WTC11 (cell line): ENCODE data around the gene PAF1. TPM values are rescaled to one million over a fixed set of nuclear protein-coding genes. Genes with fewer than 3 reads are reported as not detected.

Experiments used
- ATAC-seq: fragments of 200-7000 bp; cut with Tn5 transposase; 2 replicates; pipeline ENCODE4 v1.10.0; 2021; ENCODE audit warnings: mild to moderate bottlenecking, moderate library complexity
- CTCF ChIA-PET: fragments of 300-600 bp; sonication (Branson Sonifier 250); formaldehyde crosslinking; loops from one replicate; lab custom pipeline; 2021; ENCODE audit warnings: antibody characterized with exemption; lab: Charles Lee
- POLR2A ChIA-PET: fragments of 350-600 bp; sonication (Branson Sonifier 250); formaldehyde crosslinking; loops from one replicate; lab custom pipeline; 2021; ENCODE audit warnings: antibody characterized with exemption; lab: Charles Lee
- DNase-seq: peaks from one replicate; pipeline ENCODE4 v3.0.0; 2021; ENCODE audit warnings: low spot score
- H3K27ac Mint-ChIP-seq: 2 replicates; pipeline ENCODE4 v1.8.0; 2021; ENCODE audit warnings: mixed read lengths
- H3K27me3 Mint-ChIP-seq: 2 replicates; pipeline ENCODE4 v1.8.0; 2021; ENCODE audit warnings: low read depth, mild to moderate bottlenecking, moderate library complexity, mixed read lengths
- H3K36me3 Mint-ChIP-seq: 2 replicates; pipeline ENCODE4 v1.8.0; 2021; ENCODE audit warnings: mixed read lengths
- H3K4me1 Mint-ChIP-seq: 2 replicates; pipeline ENCODE4 v1.8.0; 2022; ENCODE audit warnings: mixed read lengths
- H3K4me3 Mint-ChIP-seq: 2 replicates; pipeline ENCODE4 v1.8.0; 2021; ENCODE audit warnings: mild to moderate bottlenecking, moderate library complexity, mixed read lengths
- H3K9me3 Mint-ChIP-seq: 2 replicates; pipeline ENCODE4 v1.8.0; 2021; ENCODE audit warnings: mixed read lengths
- AR ChIP-seq: fragments of 250-450 bp; sonication (Bioruptor Pico); IDR thresholded peaks from 2 replicates; pipeline ENCODE4 v1.9.0; 2021; ENCODE audit warnings: mild to moderate bottlenecking
- ARID4B ChIP-seq: sonication (generic); formaldehyde crosslinking; IDR thresholded peaks from 2 replicates; pipeline ENCODE4 v1.8.0; 2023; ENCODE audit warnings: missing genetic modification reagents, mild to moderate bottlenecking, borderline replicate concordance
- CREM ChIP-seq: sonication (generic); formaldehyde crosslinking; IDR thresholded peaks from 2 replicates; pipeline ENCODE4 v1.8.1; 2022; ENCODE audit warnings: mild to moderate bottlenecking, missing genetic modification reagents, moderate library complexity
- GABPB1 ChIP-seq: sonication (generic); formaldehyde crosslinking; IDR thresholded peaks from 2 replicates; pipeline ENCODE4 v1.8.1; 2023; ENCODE audit warnings: mild to moderate bottlenecking, missing genetic modification reagents
- JAZF1 ChIP-seq: fragments of 250-450 bp; sonication (Bioruptor Pico); IDR thresholded peaks from 2 replicates; pipeline ENCODE4 v1.9.0; 2021; ENCODE audit warnings: moderate library complexity, mild to moderate bottlenecking, inconsistent platforms
- MXD4 ChIP-seq: fragments of 250-450 bp; sonication (Bioruptor Pico); IDR thresholded peaks from 2 replicates; pipeline ENCODE4 v1.8.0; 2021; ENCODE audit warnings: mild to moderate bottlenecking, moderate library complexity, borderline replicate concordance
- NR1H2 ChIP-seq: sonication (generic); formaldehyde crosslinking; IDR thresholded peaks from 2 replicates; pipeline ENCODE4 v1.9.0; 2021; ENCODE audit warnings: mild to moderate bottlenecking, moderate library complexity, missing genetic modification reagents
- NR3C1 ChIP-seq: sonication (generic); formaldehyde crosslinking; conservative IDR thresholded peaks from 2 replicates; pipeline ENCODE4 v1.8.1; 2023; ENCODE audit warnings: low read depth, mild to moderate bottlenecking, missing genetic modification reagents
- PREB ChIP-seq: sonication (generic); formaldehyde crosslinking; IDR thresholded peaks from 2 replicates; pipeline ENCODE4 v1.8.1; 2022; ENCODE audit warnings: mild to moderate bottlenecking, missing genetic modification reagents, moderate library complexity, borderline replicate concordance
- SP1 ChIP-seq: sonication (generic); formaldehyde crosslinking; conservative IDR thresholded peaks from 2 replicates; pipeline ENCODE4 v1.8.1; 2022; ENCODE audit warnings: missing genetic modification reagents
- STAT6 ChIP-seq: sonication (generic); formaldehyde crosslinking; conservative IDR thresholded peaks from 2 replicates; pipeline ENCODE4 v1.8.1; 2023; ENCODE audit warnings: mild to moderate bottlenecking, low read depth, missing genetic modification reagents, moderate library complexity
- TEAD4 ChIP-seq: sonication (generic); formaldehyde crosslinking; IDR thresholded peaks from 2 replicates; pipeline ENCODE4 v1.8.0; 2022; ENCODE audit warnings: mild to moderate bottlenecking, missing genetic modification reagents
- ZNF121 ChIP-seq: sonication (generic); formaldehyde crosslinking; IDR thresholded peaks from 2 replicates; pipeline ENCODE4 v1.8.0; 2023; ENCODE audit warnings: missing genetic modification reagents
- ZNF263 ChIP-seq: sonication (generic); formaldehyde crosslinking; IDR thresholded peaks from 2 replicates; pipeline ENCODE4 v1.8.1; 2022; ENCODE audit warnings: low read depth, mild to moderate bottlenecking, moderate library complexity, missing genetic modification reagents
- ZNF317 ChIP-seq: sonication (generic); formaldehyde crosslinking; IDR thresholded peaks from 2 replicates; pipeline ENCODE4 v1.8.1; 2023; ENCODE audit warnings: low read depth, mild to moderate bottlenecking, moderate library complexity, missing genetic modification reagents, borderline replicate concordance
- ZNF396 ChIP-seq: fragments of 250-450 bp; sonication (Bioruptor Pico); IDR thresholded peaks from 2 replicates; pipeline ENCODE4 v1.8.0; 2021; ENCODE audit warnings: mild to moderate bottlenecking, moderate library complexity, borderline replicate concordance
- ZNF416 ChIP-seq: fragments of 250-450 bp; sonication (Bioruptor Pico); IDR thresholded peaks from 2 replicates; pipeline ENCODE4 v1.9.0; 2021; ENCODE audit warnings: mild to moderate bottlenecking, inconsistent platforms
- ZNF671 ChIP-seq: fragments of 250-450 bp; sonication (Bioruptor Pico); IDR thresholded peaks from 2 replicates; pipeline ENCODE4 v1.8.0; 2021; ENCODE audit warnings: mild to moderate bottlenecking
- total RNA-seq: library from RNA; stranded (reverse); gene quantifications from 3 replicates; pipeline ENCODE4 v1.2.3, GENCODE V29; 2021
- TF ChIP-seq, protein P1 (sequence below): sonication (generic); formaldehyde crosslinking; IDR thresholded peaks from 2 replicates; pipeline ENCODE4 v1.8.0; 2022; ENCODE audit warnings: mild to moderate bottlenecking, missing genetic modification reagents
- TF ChIP-seq, protein P2 (sequence below): fragments of 250-450 bp; sonication (Bioruptor Pico); IDR thresholded peaks from 2 replicates; pipeline ENCODE4 v2.1.2; 2022; ENCODE audit warnings: mild to moderate bottlenecking, moderate library complexity

Gene PAF1
- total RNA-seq, 1 experiment from 2014 or later = 27.8 TPM

DNA sequence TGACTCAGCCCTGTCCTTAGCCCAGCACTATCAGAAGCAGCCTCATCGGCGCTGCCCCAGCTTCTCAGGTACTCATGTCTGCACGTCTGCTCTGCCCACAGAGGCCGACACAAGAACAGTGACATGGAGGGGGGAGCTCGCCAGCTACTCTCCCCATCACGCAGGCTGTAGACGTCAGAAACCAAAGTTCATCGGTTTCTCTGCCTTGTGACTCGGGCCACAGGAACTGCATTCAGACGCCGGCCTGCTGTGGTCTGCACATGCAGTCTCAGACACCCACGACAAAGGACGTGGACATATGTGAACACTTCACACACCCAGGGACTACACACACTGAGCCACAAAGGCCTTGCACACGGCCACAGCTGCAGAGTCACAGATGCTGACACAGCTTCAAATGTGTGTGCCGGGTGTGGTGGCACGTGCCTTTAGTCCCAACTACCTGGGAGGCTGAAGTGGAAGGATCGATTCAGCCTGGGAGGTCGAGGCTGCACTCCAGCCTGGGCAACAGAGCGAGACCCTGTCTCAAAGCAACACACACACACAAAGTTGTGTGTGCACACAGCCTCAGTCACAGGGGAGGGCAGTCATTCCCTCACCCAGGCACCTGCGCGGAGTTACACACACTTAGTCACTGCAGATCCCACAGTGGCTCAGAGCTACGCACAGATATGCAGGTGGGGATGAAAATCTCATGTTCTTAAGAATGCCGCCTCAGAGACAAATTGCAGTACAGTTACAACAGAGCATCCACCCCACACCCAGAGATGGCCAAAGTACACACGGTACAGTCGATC, 10.8 kb upstream of the PAF1 start:
- ATAC-seq (no peak), DNase-seq (no peak)
- Mint-ChIP-seq H3K36me3 (peaks cover 2% of the 10 kb centered on the region; the same call in 1 of the 2 replicates), H3K27me3 (no peaks in the 10 kb centered on the region), H3K4me1 (peaks cover 45% of the 10 kb centered on the region), H3K4me3 (peak overlapping the region; percentile 91), H3K9me3 (no peaks in the 10 kb centered on the region), H3K27ac (peak overlapping the region; percentile 81)
- TF ChIP-seq, protein P1, sequence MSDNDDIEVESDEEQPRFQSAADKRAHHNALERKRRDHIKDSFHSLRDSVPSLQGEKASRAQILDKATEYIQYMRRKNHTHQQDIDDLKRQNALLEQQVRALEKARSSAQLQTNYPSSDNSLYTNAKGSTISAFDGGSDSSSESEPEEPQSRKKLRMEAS = 0 out of 2 replicates have a peak, but pooled peaks have one; percentile 28
- TF ChIP-seq GABPB1 (CRISPR knock-in tag) (peak; percentile 52; the same call in 1 of the 2 replicates), ZNF121 (CRISPR knock-in tag) (peak; percentile 100), STAT6 (CRISPR knock-in tag) (no peak), PREB (no peak; the same call in 1 of the 2 replicates)
- CTCF ChIA-PET = interaction anchor here (0.7 to 2.4 kb wide), 5 partner anchors 10 to 198 kb away, joined by 3 to 12 read pairs (median 4); partner anchors contain the start of genes MED29, PAF1, PLEKHG2 and SYCN
- POLR2A ChIA-PET = interaction anchor here (0.6 to 3.5 kb wide), 7 partner anchors 9 to 34 kb away, joined by 3 to 25 read pairs (median 4); partner anchors contain the start of genes MED29, PAF1 and RPS16

DNA sequence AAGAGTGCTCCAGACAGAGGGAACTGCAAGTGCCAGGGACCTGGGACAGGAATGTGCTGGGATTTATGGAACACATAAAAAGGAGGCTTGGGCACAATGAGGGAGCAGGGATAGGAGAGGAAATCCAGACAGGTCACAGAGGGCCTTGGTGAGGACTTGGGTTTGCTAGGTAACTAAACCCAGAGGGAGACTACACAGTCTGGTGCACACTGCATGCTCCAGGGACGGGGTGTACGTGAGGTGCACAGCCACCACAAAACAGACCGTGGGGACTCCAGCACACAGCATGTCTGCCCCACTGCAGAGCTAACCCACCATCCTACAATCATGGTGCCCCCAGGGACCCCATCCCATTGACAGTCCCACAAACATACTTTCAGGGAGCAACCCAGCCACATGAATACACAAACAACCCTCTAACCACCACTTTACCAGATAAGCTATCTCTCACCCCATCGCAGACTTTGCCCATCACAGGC, 10.2 kb upstream of the PAF1 start:
- H3K27me3 Mint-ChIP-seq = no peaks in the 10 kb centered on the region
- H3K9me3 Mint-ChIP-seq = no peaks in the 10 kb centered on the region
- H3K27ac Mint-ChIP-seq = peak overlapping the region; percentile 81
- DNase-seq (no peak), ATAC-seq (no peak)
- ChIA-PET POLR2A (interaction anchor here (1.1 to 3.5 kb wide), 4 partner anchors 10 to 31 kb away, joined by 3 to 25 read pairs (median 6); partner anchors contain the start of genes MED29 and PAF1), CTCF (interaction anchor here (1.8 to 2.4 kb wide), 3 partner anchors 10 to 73 kb away, joined by 4 to 12 read pairs (median 9); partner anchors contain the start of genes MED29, PAF1 and PLEKHG2)
- H3K36me3 Mint-ChIP-seq = peaks cover 2% of the 10 kb centered on the region; the same call in 1 of the 2 replicates
- peaks cover 42% of the 10 kb centered on the region for H3K4me1 Mint-ChIP-seq
- no peak overlapping the region; the same call in 1 of the 2 replicates for H3K4me3 Mint-ChIP-seq
- no peak for TF ChIP-seq CREM (CRISPR knock-in tag)
- TF ChIP-seq ZNF317 = no peak
- TF ChIP-seq MXD4 (CRISPR knock-in tag) = no peak
- no peak for TF ChIP-seq ARID4B (CRISPR knock-in tag)
- TF ChIP-seq NR1H2 (CRISPR knock-in tag) = no peak
- TF ChIP-seq ZNF263 (CRISPR knock-in tag) = no peak
- no peak for TF ChIP-seq AR (CRISPR knock-in tag)
- no peak for TF ChIP-seq TEAD4
- TF ChIP-seq ZNF671 (CRISPR knock-in tag) = no peak
- TF ChIP-seq ZNF416 (CRISPR knock-in tag) = no peak
- no peak for TF ChIP-seq JAZF1 (CRISPR knock-in tag)
- TF ChIP-seq NR3C1 = no peak
- no peak for TF ChIP-seq ZNF396 (CRISPR knock-in tag)
- TF ChIP-seq, protein P2, sequence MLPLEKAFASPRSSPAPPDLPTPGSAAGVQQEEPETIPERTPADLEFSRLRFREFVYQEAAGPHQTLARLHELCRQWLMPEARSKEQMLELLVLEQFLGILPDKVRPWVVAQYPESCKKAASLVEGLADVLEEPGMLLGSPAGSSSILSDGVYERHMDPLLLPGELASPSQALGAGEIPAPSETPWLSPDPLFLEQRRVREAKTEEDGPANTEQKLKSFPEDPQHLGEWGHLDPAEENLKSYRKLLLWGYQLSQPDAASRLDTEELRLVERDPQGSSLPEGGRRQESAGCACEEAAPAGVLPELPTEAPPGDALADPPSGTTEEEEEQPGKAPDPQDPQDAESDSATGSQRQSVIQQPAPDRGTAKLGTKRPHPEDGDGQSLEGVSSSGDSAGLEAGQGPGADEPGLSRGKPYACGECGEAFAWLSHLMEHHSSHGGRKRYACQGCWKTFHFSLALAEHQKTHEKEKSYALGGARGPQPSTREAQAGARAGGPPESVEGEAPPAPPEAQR (CRISPR knock-in tag) = no peak
- TF ChIP-seq SP1 (CRISPR knock-in tag) = no peak
